WERI-Rb-1 (cell line): ENCODE data around the gene KPNA2.
"Not testable (repeated sequence)": the region's sequence is repeated elsewhere in the genome, so short reads cannot be mapped to it uniquely, and the experiment has no call there.

Experiments
- DNase-seq: peaks from one replicate; pipeline ENCODE4 v3.0.0-alpha.2; 2020
- H3K27ac ChIP-seq: fragments of 250-450 bp; sonication (Bioruptor Pico); 2 replicates; pipeline ENCODE4 v1.5.1; 2020; ENCODE audit warnings: mild to moderate bottlenecking, moderate library complexity
- H3K27me3 ChIP-seq: fragments of 250-450 bp; sonication (Bioruptor Pico); 2 replicates; pipeline ENCODE4 v1.5.1; 2021; ENCODE audit warnings: mild to moderate bottlenecking, low read depth, moderate library complexity; ENCODE audit not compliant: insufficient read depth, severe bottlenecking
- H3K36me3 ChIP-seq: fragments of 250-450 bp; sonication (Bioruptor Pico); 2 replicates; pipeline ENCODE4 v1.5.1; 2020; ENCODE audit warnings: mild to moderate bottlenecking, moderate library complexity
- H3K4me3 ChIP-seq: 2 replicates; pipeline ENCODE4 v1.5.1; 2011; ENCODE audit warnings: low read depth, mild to moderate bottlenecking, control low read depth, low read length
- H3K9me3 ChIP-seq: fragments of 250-450 bp; sonication (Bioruptor Pico); 2 replicates; pipeline ENCODE4 v1.5.1; 2021; ENCODE audit warnings: mild to moderate bottlenecking, moderate library complexity; ENCODE audit not compliant: severe bottlenecking
- TF ChIP-seq, protein P1 (sequence below): IDR thresholded peaks from 2 replicates; pipeline ENCODE4 v1.5.1; 2011; ENCODE audit warnings: low read depth, mild to moderate bottlenecking, control low read depth, inconsistent platforms, low read length

Gene KPNA2

DNA sequence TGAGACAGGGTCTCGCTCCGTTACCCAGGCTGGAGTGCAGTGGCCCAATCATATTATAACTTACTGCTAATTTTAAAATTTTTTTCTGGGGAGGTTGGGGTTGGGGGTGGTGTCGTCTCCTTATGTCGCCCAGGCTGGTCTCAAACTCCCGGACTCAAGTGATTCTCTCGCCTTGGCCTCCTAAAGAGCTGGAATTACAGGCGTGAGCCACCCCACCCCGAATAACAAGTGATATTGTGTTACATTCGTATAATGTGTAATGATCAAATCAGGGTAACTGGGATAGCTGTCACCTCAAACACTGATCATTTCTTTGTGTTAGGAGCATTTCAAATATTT, 16.2 kb upstream of the KPNA2 start:
- Histone ChIP-seq H3K27me3 (no peaks in the 10 kb centered on the region), H3K36me3 (no peaks in the 10 kb centered on the region), H3K4me3 (peak overlapping the region; percentile 16; the same call in 1 of the 2 replicates), H3K9me3 (no peaks in the 10 kb centered on the region), H3K27ac (no peak overlapping the region)
- DNase-seq: no peak
- TF ChIP-seq, protein P1, sequence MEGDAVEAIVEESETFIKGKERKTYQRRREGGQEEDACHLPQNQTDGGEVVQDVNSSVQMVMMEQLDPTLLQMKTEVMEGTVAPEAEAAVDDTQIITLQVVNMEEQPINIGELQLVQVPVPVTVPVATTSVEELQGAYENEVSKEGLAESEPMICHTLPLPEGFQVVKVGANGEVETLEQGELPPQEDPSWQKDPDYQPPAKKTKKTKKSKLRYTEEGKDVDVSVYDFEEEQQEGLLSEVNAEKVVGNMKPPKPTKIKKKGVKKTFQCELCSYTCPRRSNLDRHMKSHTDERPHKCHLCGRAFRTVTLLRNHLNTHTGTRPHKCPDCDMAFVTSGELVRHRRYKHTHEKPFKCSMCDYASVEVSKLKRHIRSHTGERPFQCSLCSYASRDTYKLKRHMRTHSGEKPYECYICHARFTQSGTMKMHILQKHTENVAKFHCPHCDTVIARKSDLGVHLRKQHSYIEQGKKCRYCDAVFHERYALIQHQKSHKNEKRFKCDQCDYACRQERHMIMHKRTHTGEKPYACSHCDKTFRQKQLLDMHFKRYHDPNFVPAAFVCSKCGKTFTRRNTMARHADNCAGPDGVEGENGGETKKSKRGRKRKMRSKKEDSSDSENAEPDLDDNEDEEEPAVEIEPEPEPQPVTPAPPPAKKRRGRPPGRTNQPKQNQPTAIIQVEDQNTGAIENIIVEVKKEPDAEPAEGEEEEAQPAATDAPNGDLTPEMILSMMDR: no peak

DNA sequence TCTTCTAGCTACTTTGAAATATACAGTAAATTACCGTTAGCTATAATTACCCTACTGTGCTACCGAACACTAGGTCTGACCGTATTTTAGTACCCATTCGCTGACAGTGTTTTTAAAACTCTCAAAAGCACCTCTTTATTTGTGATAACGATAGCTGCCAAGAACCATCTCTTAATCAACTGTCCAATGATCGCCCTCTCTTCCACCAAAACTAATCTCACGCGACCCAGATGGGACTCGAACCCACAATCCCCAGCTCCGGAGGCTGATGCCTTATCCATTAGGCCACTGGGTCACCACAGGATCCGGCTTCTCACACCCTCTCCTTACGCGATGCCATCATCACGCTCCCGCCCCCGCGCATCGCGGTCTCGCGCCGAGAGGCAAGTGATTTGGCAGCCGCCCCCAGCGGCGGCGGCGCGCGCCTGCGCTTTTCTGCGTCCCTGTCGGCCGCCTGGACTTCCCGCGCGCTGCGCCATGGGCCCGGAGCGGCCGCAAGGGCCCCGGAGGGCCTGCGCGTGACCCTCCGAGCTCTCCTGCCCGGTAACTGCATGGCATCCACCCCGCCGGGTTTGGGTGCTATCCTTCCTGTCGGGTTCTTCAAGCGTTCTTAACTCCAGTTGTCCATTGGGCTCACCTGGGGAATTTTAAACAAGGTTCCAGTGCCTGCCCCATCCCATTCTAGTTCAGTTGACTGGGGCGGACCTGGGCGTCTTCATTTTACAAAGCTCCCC, 15.7 kb upstream of the KPNA2 start:
- Histone ChIP-seq H3K27me3 (no peaks in the 10 kb centered on the region), H3K36me3 (no peaks in the 10 kb centered on the region), H3K4me3 (peak overlapping the region; percentile 78), H3K9me3 (no peaks in the 10 kb centered on the region), H3K27ac (peak overlapping the region; percentile 90)
- TF ChIP-seq, protein P1: peak; percentile 54
- DNase-seq: peak; percentile 99

DNA sequence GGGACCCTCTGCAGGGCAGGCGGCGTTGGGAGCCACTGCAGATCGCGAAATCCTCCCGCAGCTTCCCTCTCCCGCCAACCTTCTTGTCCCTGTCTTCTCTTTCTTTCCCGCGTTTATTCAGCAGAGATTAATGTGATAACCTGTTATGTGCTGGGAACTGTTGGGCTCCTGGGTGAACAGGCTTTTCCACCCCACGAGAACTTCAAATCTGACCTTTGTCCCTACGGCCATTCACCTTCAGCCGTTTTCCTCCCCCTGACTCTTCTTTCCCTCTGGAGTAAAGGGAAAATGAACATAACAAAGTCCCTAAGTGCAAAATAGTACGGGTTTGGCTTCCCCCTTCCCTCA, 15.2 kb upstream of the KPNA2 start:
- no peak for DNase-seq
- TF ChIP-seq, protein P1: no peak
- no peaks in the 10 kb centered on the region for H3K9me3 ChIP-seq
- no peaks in the 10 kb centered on the region for H3K27me3 ChIP-seq
- no peaks in the 10 kb centered on the region for H3K36me3 ChIP-seq
- peak overlapping the region; percentile 90 for H3K27ac ChIP-seq
- H3K4me3 ChIP-seq: peak overlapping the region; percentile 78

DNA sequence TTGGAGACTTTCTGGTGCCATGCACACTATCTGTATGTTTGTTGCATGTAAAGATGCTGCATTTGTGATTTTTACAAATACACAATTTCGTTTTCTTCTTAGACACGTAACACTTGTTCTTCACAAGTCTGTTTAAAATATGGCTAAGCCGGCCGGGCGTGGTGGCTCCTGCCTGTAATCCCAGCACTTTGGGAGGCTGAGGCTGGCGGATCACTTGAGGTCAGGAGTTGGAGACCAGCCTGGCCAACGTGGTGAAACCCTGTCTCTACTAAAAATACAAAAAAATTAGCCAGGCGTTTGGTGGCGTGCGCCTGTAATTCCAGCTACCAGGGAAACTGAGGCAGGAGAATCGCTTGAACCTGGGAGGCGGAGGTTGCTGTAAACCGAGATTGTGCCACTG, 14.7 kb upstream of the KPNA2 start:
- not testable (repeated sequence) for H3K36me3 ChIP-seq, H3K27me3 ChIP-seq, H3K9me3 ChIP-seq
- Histone ChIP-seq H3K4me3 (peak overlapping the region; percentile 78), H3K27ac (peak overlapping the region; percentile 90)
- peak; percentile 25 for DNase-seq

DNA sequence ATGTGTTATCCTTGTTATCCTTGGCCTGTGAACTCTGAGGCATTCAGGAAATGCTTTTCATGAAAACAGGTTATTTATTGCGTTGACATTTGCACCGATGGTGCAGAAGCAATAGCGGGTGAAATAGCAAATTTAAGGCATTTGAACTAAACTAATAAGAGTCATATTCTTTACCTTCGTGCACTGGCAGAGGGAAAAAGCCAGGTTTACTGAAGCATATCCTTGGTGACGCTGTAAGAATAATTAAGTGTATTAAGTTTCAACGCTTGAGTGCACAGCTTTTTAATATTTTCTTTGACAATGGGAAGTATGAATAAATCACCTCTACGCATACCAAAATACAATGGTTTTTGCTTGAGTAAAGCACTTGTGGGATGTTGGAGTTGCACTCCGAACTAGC, 13.6 kb upstream of the KPNA2 start:
- TF ChIP-seq, protein P1: no peak
- H3K36me3 ChIP-seq: no peaks in the 10 kb centered on the region
- no peak for DNase-seq
- no peak overlapping the region for H3K27ac ChIP-seq
- no peak overlapping the region for H3K4me3 ChIP-seq
- no peaks in the 10 kb centered on the region for H3K27me3 ChIP-seq
- H3K9me3 ChIP-seq: no peaks in the 10 kb centered on the region

DNA sequence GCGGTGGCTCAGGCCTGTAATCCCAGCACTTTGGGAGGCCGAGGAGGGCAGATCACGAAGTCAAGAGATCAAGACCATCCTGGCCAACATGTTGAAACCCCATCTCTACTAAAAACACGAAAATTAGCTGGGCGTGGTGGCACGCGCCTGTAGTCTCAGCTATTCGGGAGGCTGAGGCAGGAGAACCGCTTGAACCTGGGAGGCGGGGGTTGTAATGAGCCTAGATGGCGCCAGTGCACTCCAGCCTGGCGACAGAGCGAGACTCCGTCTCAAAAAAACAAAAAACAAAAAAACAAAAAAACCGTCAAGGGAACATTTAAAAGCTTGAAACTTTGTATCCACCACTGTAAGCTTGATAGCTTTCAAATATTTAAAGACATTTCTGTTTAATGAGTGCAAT, 13.0 kb upstream of the KPNA2 start:
- H3K36me3 ChIP-seq: not testable (repeated sequence)

More for the DNA sequence above, 13.0 kb upstream of the KPNA2 start:
- TF ChIP-seq, protein P1: peak; percentile 8; the same call in 1 of the 2 replicates
- not testable (repeated sequence) for H3K27me3 ChIP-seq, DNase-seq, H3K4me3 ChIP-seq, H3K27ac ChIP-seq, H3K9me3 ChIP-seq
